ENCODE measurements around the gene EPN2.

- TF ChIP-seq CTCF (IDR thresholded peaks at IDR 0.05) (no peak), POLR2A (IDR thresholded peaks at IDR 0.05) (no peak)
These were observed 139.6 kb downstream of the EPN2 start for GRCh38 chr17:19376811-19377210.

All from uterus (tissue), 2 donors.